Upper lobe of left lung (tissue), 4 donors: ENCODE data around the gene OR11H7.

Source experiments
- POLR2A ChIP-seq, 4 donors: fragments of 450-650 bp; IDR thresholded peaks; one replicate each; pipeline ENCODE4 v1.5.1; 2016 to 2017; ENCODE audit warnings: antibody characterized with exemption in 4 of 4, mild to moderate bottlenecking in 2 of 4
- POLR2AphosphoS5 ChIP-seq, 2 donors: sonication (generic); formaldehyde crosslinking; IDR thresholded peaks; one replicate each; pipeline ENCODE4 v1.5.1; 2017; ENCODE audit warnings: antibody characterized with exemption in 2 of 2

GRCh38 chr14:20194101-20194500 is 34.7 kb upstream of the OR11H7 start:
- TF ChIP-seq POLR2AphosphoS5 (IDR thresholded peaks at IDR 0.05) (no peak), POLR2A (IDR thresholded peaks at IDR 0.05) (no peak)
